GM23338 (cell line): ENCODE data around the gene ITGA3. TPM values are rescaled to one million over a fixed set of nuclear protein-coding genes. Genes with fewer than 3 reads are reported as not detected.

ENCODE experiments used
- ATAC-seq: fragments of 200-7000 bp; cut with Tn5 transposase; 3 replicates; pipeline ENCODE4 v1.9.1; 2020
- DNase-seq: peaks from one replicate; pipeline ENCODE4 v3.0.0-alpha.2; 2015; ENCODE audit warnings: low spot score
- H2AFZ ChIP-seq: fragments of 200-600 bp; sonication (generic); 2 replicates; pipeline ENCODE4 v1.8.0; 2016; ENCODE audit warnings: antibody characterized with exemption, mild to moderate bottlenecking, moderate library complexity
- H3F3A ChIP-seq: fragments of 200-600 bp; sonication (generic); replicated peaks from 2 replicates; pipeline ENCODE4 v1.8.0; 2017; ENCODE audit warnings: antibody characterized with exemption, mixed run types, low read depth
- H3K27ac ChIP-seq: fragments of 200-600 bp; sonication (generic); 2 replicates; pipeline ENCODE4 v1.6.1; 2016; ENCODE audit warnings: low read depth
- H3K27me3 ChIP-seq: fragments of 200-600 bp; sonication (generic); 2 replicates; pipeline ENCODE4 v1.8.0; 2016; ENCODE audit warnings: mild to moderate bottlenecking, mixed run types, moderate library complexity; ENCODE audit not compliant: insufficient read depth
- H3K36me3 ChIP-seq: fragments of 200-600 bp; sonication (generic); 2 replicates; pipeline ENCODE4 v1.8.0; 2016; ENCODE audit warnings: mild to moderate bottlenecking; ENCODE audit not compliant: insufficient read depth
- H3K4me1 ChIP-seq: fragments of 200-600 bp; sonication (generic); 2 replicates; pipeline ENCODE4 v1.8.0; 2016; ENCODE audit warnings: mild to moderate bottlenecking, moderate library complexity; ENCODE audit not compliant: insufficient read depth
- H3K4me2 ChIP-seq: fragments of 200-600 bp; sonication (generic); 2 replicates; pipeline ENCODE4 v1.7.1; 2017; ENCODE audit warnings: mixed run types
- H3K4me3 ChIP-seq: fragments of 200-600 bp; sonication (generic); 2 replicates; pipeline ENCODE4 v1.6.1; 2016; ENCODE audit warnings: mixed run types
- H3K79me2 ChIP-seq: fragments of 200-600 bp; sonication (generic); replicated peaks from 2 replicates; pipeline ENCODE4 v1.8.0; 2017; ENCODE audit warnings: mild to moderate bottlenecking; ENCODE audit not compliant: insufficient read depth
- H3K9me2 ChIP-seq: fragments of 200-600 bp; sonication (generic); 2 replicates; pipeline ENCODE4 v1.8.0; 2017; ENCODE audit not compliant: insufficient read depth
- H4K20me1 ChIP-seq: fragments of 200-600 bp; sonication (generic); replicated peaks from 2 replicates; pipeline ENCODE4 v1.8.0; 2017; ENCODE audit warnings: mild to moderate bottlenecking; ENCODE audit not compliant: insufficient read depth
- H3K27ac Mint-ChIP-seq: 2 replicates; pipeline ENCODE4 v1.8.0; 2020; ENCODE audit warnings: inconsistent platforms, mild to moderate bottlenecking, moderate library complexity, mixed read lengths
- H3K27me3 Mint-ChIP-seq: 3 replicates; pipeline ENCODE4 v1.8.0; 2022; ENCODE audit warnings: low read depth, mild to moderate bottlenecking, moderate library complexity, mixed read lengths, inconsistent platforms; ENCODE audit not compliant: insufficient read depth, poor library complexity
- H3K36me3 Mint-ChIP-seq: 3 replicates; pipeline ENCODE4 v1.8.0; 2021; ENCODE audit warnings: low read depth, mild to moderate bottlenecking, inconsistent platforms, moderate library complexity, mixed read lengths
- H3K4me1 Mint-ChIP-seq: 3 replicates; pipeline ENCODE4 v1.8.0; 2020; ENCODE audit warnings: mild to moderate bottlenecking, inconsistent platforms, mixed read lengths
- H3K4me3 Mint-ChIP-seq: 3 replicates; pipeline ENCODE4 v1.8.0; 2021; ENCODE audit warnings: moderate library complexity, mild to moderate bottlenecking, inconsistent platforms, mixed read lengths
- H3K9me3 Mint-ChIP-seq: 3 replicates; pipeline ENCODE4 v1.8.0; 2020; ENCODE audit warnings: moderate library complexity, mild to moderate bottlenecking, inconsistent platforms, mixed read lengths
- CREB1 ChIP-seq: fragments of 250-450 bp; sonication (Bioruptor Pico); IDR thresholded peaks from 2 replicates; pipeline ENCODE4 v1.5.0; 2020; ENCODE audit warnings: low read depth, mild to moderate bottlenecking, moderate library complexity
- CTCF ChIP-seq, 2 experiments: fragments of 200-600 bp in 1 of 2; sonication (generic) in 1 of 2; conservative IDR thresholded peaks; 2 replicates each; pipeline versions ENCODE4 v1.5.1 to v1.6.1; 2016 to 2017; ENCODE audit warnings: antibody characterized with exemption in 2 of 2, low read depth in 2 of 2, mild to moderate bottlenecking in 2 of 2, moderate library complexity in 1 of 2
- ETS1 ChIP-seq: IDR thresholded peaks from 2 replicates; pipeline ENCODE4 v1.6.1; 2016; ENCODE audit warnings: antibody characterized with exemption
- EZH2 ChIP-seq: fragments of 200-600 bp; sonication (generic); IDR thresholded peaks from one replicate; pipeline ENCODE4 v1.8.0; 2017; ENCODE audit warnings: antibody characterized with exemption, mild to moderate bottlenecking, low read depth; ENCODE audit not compliant: unreplicated experiment
- EZH2phosphoT487 ChIP-seq: fragments of 200-600 bp; sonication (generic); IDR thresholded peaks from one replicate; pipeline ENCODE4 v1.8.1; 2018; ENCODE audit warnings: antibody characterized with exemption; ENCODE audit not compliant: unreplicated experiment
- JUNB ChIP-seq: IDR thresholded peaks from one replicate; pipeline ENCODE4 v1.6.1; 2016; ENCODE audit warnings: antibody characterized with exemption; ENCODE audit not compliant: unreplicated experiment
- NANOG ChIP-seq: IDR thresholded peaks from 2 replicates; pipeline ENCODE4 v1.6.1; 2016; ENCODE audit warnings: antibody characterized with exemption, borderline replicate concordance
- POLR2AphosphoS5 ChIP-seq: IDR thresholded peaks from 2 replicates; pipeline ENCODE4 v1.6.1; 2016; ENCODE audit warnings: antibody characterized with exemption, low read depth
- REST ChIP-seq: IDR thresholded peaks from one replicate; pipeline ENCODE4 v1.6.1; 2018; ENCODE audit warnings: antibody characterized with exemption; ENCODE audit not compliant: unreplicated experiment
- STAT1 ChIP-seq: IDR thresholded peaks from one replicate; pipeline ENCODE4 v1.6.1; 2016; ENCODE audit warnings: antibody characterized with exemption; ENCODE audit not compliant: unreplicated experiment
- ZNF114 ChIP-seq: fragments of 250-450 bp; sonication (Bioruptor Pico); IDR thresholded peaks from 2 replicates; pipeline ENCODE4 v1.5.0; 2020; ENCODE audit warnings: mild to moderate bottlenecking, moderate library complexity
- ZNF331 ChIP-seq: fragments of 250-450 bp; sonication (Bioruptor Pico); IDR thresholded peaks from 2 replicates; pipeline ENCODE4 v1.5.0; 2020; ENCODE audit warnings: low read depth, mild to moderate bottlenecking, moderate library complexity
- ZNF462 ChIP-seq: fragments of 250-450 bp; sonication (Bioruptor Pico); IDR thresholded peaks from 2 replicates; pipeline ENCODE4 v1.5.0; 2020; ENCODE audit warnings: mild to moderate bottlenecking, moderate library complexity
- polyA plus RNA-seq: library from polyadenylated mRNA; unstranded; fragments of >200 nt; fragmentation: Nextera tagmentation; extraction: Ambion mirVana; gene quantifications from 2 replicates; pipeline ENCODE4 v1.2.1, GENCODE V29; 2016
- total RNA-seq: library from RNA; depleted of rRNA; stranded (reverse); fragments of >200 nt; shearing (Covaris generic); gene quantifications from 2 replicates; pipeline ENCODE4 v1.2.3, GENCODE V29; 2014

The ITGA3 gene
- total and polyA plus RNA-seq, 2 experiments from 2014 or later, result 9.6 to 28.3 TPM

GRCh38 chr17:50075446-50076032 lies 19.6 kb downstream of the ITGA3 start:
- ATAC-seq (no peak), DNase-seq (no peak)
- no peaks in the 10 kb centered on the region for H3K27me3 ChIP-seq
- H3K27ac ChIP-seq, result no peak overlapping the region
- no peak overlapping the region for H3K4me3 ChIP-seq
- TF ChIP-seq CTCF (conservative IDR thresholded peaks at IDR 0.05; ENCODE audit: low read depth in 2 of 2) (no peak), EZH2 (no peak), ETS1 (no peak), EZH2phosphoT487 (no peak), JUNB (no peak), REST (no peak), STAT1 (no peak), ZNF462 (CRISPR knock-in tag) (no peak), NANOG (no peak), ZNF114 (no peak), CREB1 (CRISPR knock-in tag) (no peak), ZNF331 (CRISPR knock-in tag) (no peak), POLR2AphosphoS5 (no peak)
- Mint-ChIP-seq H3K27me3 (no peaks in the 10 kb centered on the region), H3K27ac (no peak overlapping the region), H3K9me3 (no peaks in the 10 kb centered on the region; the same call in 2 of the 3 replicates), H3K36me3 (peaks cover 30% of the 10 kb centered on the region), H3K4me3 (no peak overlapping the region), H3K4me1 (peaks cover 11% of the 10 kb centered on the region; the same call in 2 of the 3 replicates)
- H3K4me2 ChIP-seq, result no peak overlapping the region
- no peaks in the 10 kb centered on the region for H3K79me2 ChIP-seq
- no peaks in the 10 kb centered on the region for H3F3A ChIP-seq
- H3K9me2 ChIP-seq, result no peaks in the 10 kb centered on the region
- no peaks in the 10 kb centered on the region; the same call in 1 of the 2 replicates for H3K4me1 ChIP-seq
- H4K20me1 ChIP-seq, result no peaks in the 10 kb centered on the region; the same call in 1 of the 2 replicates
- no peaks in the 10 kb centered on the region for H3K36me3 ChIP-seq
- no peak overlapping the region for H2AFZ ChIP-seq
